A549 (cell line): Measurements from ENCODE around the gene SCNM1. TPM values are rescaled to one million over a fixed set of nuclear protein-coding genes. Genes with fewer than 3 reads are reported as not detected.

Source experiments
- ATAC-seq, 2 experiments: fragments of 200-7000 bp in 1 of 2; fragments of >200 bp in 1 of 2; cut with Nextera tagmentation in 1 of 2; cut with Tn5 transposase in 1 of 2; 3 replicates each; pipeline versions ENCODE4 v1.8.0 to v1.9.1; 2018 to 2020; ENCODE audit warnings: mild to moderate bottlenecking in 1 of 2, moderate library complexity in 1 of 2
- CTCF ChIA-PET: fragments of 300-600 bp; sonication (Branson Sonifier 250); formaldehyde crosslinking; extraction: SDS; loops from one replicate; lab custom pipeline; 2021; ENCODE audit warnings: antibody characterized with exemption, inconsistent platforms; lab: Yijun Ruan, JAX
- POLR2A ChIA-PET: fragments of 350-600 bp; formaldehyde crosslinking; extraction: SDS; loops from one replicate; lab custom pipeline; 2021; ENCODE audit warnings: antibody characterized with exemption, inconsistent platforms; lab: Yijun Ruan, JAX
- DNase-seq, 2 experiments: peaks; one replicate each; pipeline versions ENCODE4 v3.0.0 to v3.0.0-alpha.2; 2011 to 2016; ENCODE audit warnings: low read depth in 1 of 2, low spot score in 1 of 2
- FAIRE-seq: peaks from 2 replicates; lab custom pipeline; 2011; peaks lifted over from hg19 to GRCh38; lab: Jason Lieb, UNC
- H3K27ac ChIP-seq, 2 experiments: fragments of >200 bp; sonication (Bioruptor Twin); formaldehyde crosslinking; 3 replicates each; pipeline ENCODE4 v1.5.1; 2016 to 2017
- H3K4me1 ChIP-seq: fragments of >200 bp; sonication (Bioruptor Twin); formaldehyde crosslinking; 3 replicates; pipeline ENCODE4 v1.6.1; 2016
- H3K4me2 ChIP-seq: fragments of >200 bp; sonication (Bioruptor Twin); formaldehyde crosslinking; 3 replicates; pipeline ENCODE4 v1.6.1; 2016
- H3K4me3 ChIP-seq: fragments of >200 bp; sonication (Bioruptor Twin); formaldehyde crosslinking; 3 replicates; pipeline ENCODE4 v1.5.1; 2016
- H3K9me3 ChIP-seq: fragments of >200 bp; sonication (Bioruptor Twin); formaldehyde crosslinking; 3 replicates; pipeline ENCODE4 v1.6.1; 2016
- BHLHE40 ChIP-seq: IDR thresholded peaks from 2 replicates; pipeline ENCODE4 v1.6.1; 2012; ENCODE audit warnings: low read depth, low read length, inconsistent platforms
- CEBPB ChIP-seq, 2 experiments: fragments of >200 bp in 1 of 2; sonication (Bioruptor Twin) in 1 of 2; formaldehyde crosslinking in 1 of 2; IDR thresholded peaks; 2 replicates each; pipeline ENCODE4 v1.6.1; 2012 to 2016
- CHD2 ChIP-seq: fragments of 150-350 bp; IDR thresholded peaks from 2 replicates; pipeline ENCODE4 v1.6.1; 2014; ENCODE audit warnings: low read length; ENCODE audit not compliant: partially characterized antibody
- EHF ChIP-seq: fragments of 250-450 bp; sonication (Bioruptor Pico); IDR thresholded peaks from 2 replicates; pipeline ENCODE4 v1.5.0; 2020; ENCODE audit warnings: mild to moderate bottlenecking
- ESRRA ChIP-seq: fragments of 150-350 bp; IDR thresholded peaks from 2 replicates; pipeline ENCODE4 v1.6.1; 2014; ENCODE audit warnings: mild to moderate bottlenecking, low read length, borderline replicate concordance
- FOSL2 ChIP-seq, 2 experiments: fragments of 450-650 bp in 1 of 2; fragments of >200 bp in 1 of 2; sonication (Bioruptor Twin) in 1 of 2; formaldehyde crosslinking; IDR thresholded peaks; 2 replicates each; pipeline versions ENCODE4 v1.5.0 to v1.6.1; 2016 to 2020; ENCODE audit warnings: mild to moderate bottlenecking in 1 of 2, moderate library complexity in 1 of 2
- HDAC2 ChIP-seq: fragments of 200-600 bp; sonication (generic); IDR thresholded peaks from 2 replicates; pipeline ENCODE4 v1.6.1; 2016
- HOXB13 ChIP-seq: fragments of 250-450 bp; sonication (Bioruptor Pico); IDR thresholded peaks from 2 replicates; pipeline ENCODE4 v1.5.0; 2020; ENCODE audit warnings: low read depth, mild to moderate bottlenecking, moderate library complexity
- HOXB5 ChIP-seq: fragments of 250-450 bp; sonication (Bioruptor Pico); IDR thresholded peaks from 2 replicates; pipeline ENCODE4 v1.5.0; 2020; ENCODE audit warnings: mild to moderate bottlenecking, moderate library complexity
- JUN ChIP-seq, 2 experiments: fragments of >200 bp; sonication (Bioruptor Twin); formaldehyde crosslinking; IDR thresholded peaks; 2 replicates in 1 of 2; 3 replicates in 1 of 2; pipeline ENCODE4 v1.6.1; 2016 to 2017
- KDM5A ChIP-seq: fragments of 200-600 bp; sonication (generic); IDR thresholded peaks from 2 replicates; pipeline ENCODE4 v1.6.1; 2016; ENCODE audit warnings: antibody characterized with exemption, mild to moderate bottlenecking
- MAFK ChIP-seq: fragments of 450-650 bp; IDR thresholded peaks from 2 replicates; pipeline ENCODE4 v1.6.1; 2014; ENCODE audit not compliant: partially characterized antibody
- MAX ChIP-seq: IDR thresholded peaks from 2 replicates; pipeline ENCODE4 v1.6.1; 2012
- NFE2L2 ChIP-seq: fragments of 150-350 bp; conservative IDR thresholded peaks from 2 replicates; pipeline ENCODE4 v1.6.1; 2014; ENCODE audit warnings: low read length
- NR3C1 ChIP-seq: fragments of >200 bp; sonication (Bioruptor Twin); formaldehyde crosslinking; IDR thresholded peaks from 3 replicates; pipeline ENCODE4 v1.6.1; 2017
- PHF8 ChIP-seq: fragments of 200-600 bp; sonication (generic); IDR thresholded peaks from 2 replicates; pipeline ENCODE4 v1.6.1; 2016; ENCODE audit warnings: low read depth, mild to moderate bottlenecking, antibody characterized with exemption, moderate library complexity, borderline replicate concordance
- POLR2AphosphoS2 ChIP-seq: conservative IDR thresholded peaks from 2 replicates; pipeline ENCODE4 v1.6.1; 2012; ENCODE audit warnings: low read length, improper control_type of control experiment, inconsistent platforms
- RAD21 ChIP-seq, 2 experiments: fragments of >200 bp in 1 of 2; sonication (Bioruptor Twin) in 1 of 2; formaldehyde crosslinking in 1 of 2; IDR thresholded peaks in 1 of 2; conservative IDR thresholded peaks in 1 of 2; 2 replicates in 1 of 2; 3 replicates in 1 of 2; pipeline ENCODE4 v1.6.1; 2012 to 2018; ENCODE audit warnings: inconsistent platforms in 1 of 2
- RCOR1 ChIP-seq: fragments of 150-350 bp; IDR thresholded peaks from 2 replicates; pipeline ENCODE4 v1.6.1; 2014; ENCODE audit warnings: antibody characterized with exemption, low read length, low read depth
- SMC3 ChIP-seq: fragments of >200 bp; sonication (Bioruptor Twin); formaldehyde crosslinking; IDR thresholded peaks from 3 replicates; pipeline ENCODE4 v1.6.1; 2018; ENCODE audit warnings: inconsistent platforms
- SREBF2 ChIP-seq: fragments of 450-650 bp; IDR thresholded peaks from 2 replicates; pipeline ENCODE4 v1.6.1; 2014; ENCODE audit warnings: mild to moderate bottlenecking, moderate library complexity
- ZC3H11A ChIP-seq: fragments of 450-650 bp; IDR thresholded peaks from 2 replicates; pipeline ENCODE4 v1.6.1; 2014; ENCODE audit warnings: antibody characterized with exemption, mild to moderate bottlenecking
- WGBS: methylation state at CpG from one replicate; pipeline ENCODE4 v1.1.6; 2017; ENCODE audit errors: missing lambda C conversion rate; 5-methylcytosine and 5-hydroxymethylcytosine counted together
- polyA plus RNA-seq, 4 experiments: library from polyadenylated mRNA; depleted of rRNA in 3 of 4; stranded (reverse); fragments of >200 nt; fragmentation: RNase III in 1 of 4; extraction: RNeasy Plus Mini Kit Qiagen cat#74134 plus additional on column Dnase treatment in 1 of 4; gene quantifications; 2 replicates in 3 of 4; 3 replicates in 1 of 4; pipeline ENCODE4 v1.2.3, GENCODE V29; 2011 to 2017
- TF ChIP-seq, protein P1 (sequence below): fragments of >200 bp; sonication (Bioruptor Twin); formaldehyde crosslinking; IDR thresholded peaks from 2 replicates; pipeline ENCODE4 v1.6.1; 2016
- TF ChIP-seq, protein P2 (sequence below): IDR thresholded peaks from 2 replicates; pipeline ENCODE4 v1.6.1; 2012

The SCNM1 gene
- polyA plus RNA-seq, 2 of the 4 experiments (the other 2 are of a cell fraction), result 27.9 to 30.9 TPM

DNA sequence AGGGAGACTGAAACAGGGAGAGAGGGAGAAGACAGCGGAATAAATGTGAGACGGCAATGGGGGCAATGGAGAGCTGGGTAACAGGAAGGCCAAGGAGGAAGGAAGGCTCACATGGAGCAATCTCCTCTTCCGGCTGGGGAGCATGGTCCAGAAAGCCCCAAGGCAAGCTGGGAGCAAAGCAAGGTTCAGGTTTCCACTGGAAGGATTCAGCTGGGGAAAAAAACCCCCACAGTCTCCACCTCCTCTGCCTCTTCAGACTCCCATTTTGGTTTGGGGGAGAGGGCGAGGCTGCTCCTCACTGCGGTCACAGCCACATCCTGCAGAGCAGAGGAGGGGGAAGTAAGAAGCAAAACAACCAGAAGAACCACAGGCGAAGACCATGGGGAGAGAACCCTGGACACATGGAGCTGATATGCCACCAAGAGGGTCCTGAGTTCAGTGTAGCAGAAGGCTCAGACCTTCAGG is 8.8 kb upstream of the SCNM1 start:
- Histone ChIP-seq H3K9me3 (no peaks in the 10 kb centered on the region), H3K4me1 (no peaks in the 10 kb centered on the region), H3K4me2 (no peak overlapping the region), H3K27ac (no peak overlapping the region), H3K4me3 (no peak overlapping the region)
- ChIA-PET POLR2A (interaction anchor here (0.5 kb wide), 1 partner anchor 87 kb away, joined by 4 read pairs; the partner anchor contains the start of gene GABPB2), CTCF (interaction anchor here (0.6 to 7.0 kb wide), 25 partner anchors 8 to 692 kb away, joined by 3 to 132 read pairs (median 4); partner anchors contain the start of genes BNIPL, GABPB2, LYSMD1 and MLLT11)
- ATAC-seq (no peak), DNase-seq (no peak), FAIRE-seq (no peak)
- WGBS, result 93% methylated on average over 6 of the region's 6 CpGs
- TF ChIP-seq RAD21 (conservative IDR thresholded peaks at IDR 0.05 in 1 of 2, IDR thresholded peaks at IDR 0.05 in 1 of 2), result no peak
- TF ChIP-seq BHLHE40, result no peak
- no peak for TF ChIP-seq FOSL2 (IDR thresholded peaks at IDR 0.05)
- no peak for TF ChIP-seq FOSL2 (CRISPR knock-in tag; IDR thresholded peaks at IDR 0.05)
- TF ChIP-seq HOXB5 (CRISPR knock-in tag), result no peak
- no peak for TF ChIP-seq JUN (IDR thresholded peaks at IDR 0.05)
- TF ChIP-seq SMC3, result no peak
- no peak for TF ChIP-seq ZC3H11A
- no peak for TF ChIP-seq MAFK
- no peak for TF ChIP-seq SREBF2
- TF ChIP-seq CEBPB (IDR thresholded peaks at IDR 0.05), result no peak
- no peak for TF ChIP-seq ESRRA
- TF ChIP-seq, protein P1, sequence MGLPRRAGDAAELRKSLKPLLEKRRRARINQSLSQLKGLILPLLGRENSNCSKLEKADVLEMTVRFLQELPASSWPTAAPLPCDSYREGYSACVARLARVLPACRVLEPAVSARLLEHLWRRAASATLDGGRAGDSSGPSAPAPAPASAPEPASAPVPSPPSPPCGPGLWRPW, result no peak
- no peak for TF ChIP-seq EHF (CRISPR knock-in tag)
- no peak for TF ChIP-seq HDAC2

GRCh38 chr1:151158326-151158725 is 7.6 kb upstream of the SCNM1 start:
- no peak for TF ChIP-seq RCOR1
- TF ChIP-seq NR3C1, result no peak
- TF ChIP-seq EHF (CRISPR knock-in tag), result no peak
- TF ChIP-seq, protein P2, sequence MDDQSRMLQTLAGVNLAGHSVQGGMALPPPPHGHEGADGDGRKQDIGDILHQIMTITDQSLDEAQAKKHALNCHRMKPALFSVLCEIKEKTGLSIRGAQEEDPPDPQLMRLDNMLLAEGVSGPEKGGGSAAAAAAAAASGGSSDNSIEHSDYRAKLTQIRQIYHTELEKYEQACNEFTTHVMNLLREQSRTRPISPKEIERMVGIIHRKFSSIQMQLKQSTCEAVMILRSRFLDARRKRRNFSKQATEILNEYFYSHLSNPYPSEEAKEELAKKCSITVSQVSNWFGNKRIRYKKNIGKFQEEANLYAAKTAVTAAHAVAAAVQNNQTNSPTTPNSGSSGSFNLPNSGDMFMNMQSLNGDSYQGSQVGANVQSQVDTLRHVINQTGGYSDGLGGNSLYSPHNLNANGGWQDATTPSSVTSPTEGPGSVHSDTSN, result no peak
- TF ChIP-seq SMC3, result no peak
- no peak for TF ChIP-seq HDAC2
- TF ChIP-seq ZC3H11A, result no peak
- no peak for TF ChIP-seq KDM5A
- TF ChIP-seq PHF8, result no peak
- no peak for TF ChIP-seq CHD2
- TF ChIP-seq, protein P1, result no peak
- no peak for TF ChIP-seq POLR2AphosphoS2
- no peak for TF ChIP-seq BHLHE40
- no peak for TF ChIP-seq NFE2L2
- TF ChIP-seq HOXB13 (CRISPR knock-in tag), result no peak
- no peak for TF ChIP-seq MAX
- no peak overlapping the region for H3K4me3 ChIP-seq
- ATAC-seq (no peak), FAIRE-seq (no peak), DNase-seq (no peak)
- ChIA-PET POLR2A (no interaction called here), CTCF (interaction anchor here (1.0 to 7.0 kb wide), 3 partner anchors 58 to 134 kb away, joined by 3 to 132 read pairs (median 22); no protein-coding TSS in a partner anchor)
- no peak overlapping the region for H3K27ac ChIP-seq
- no peak overlapping the region for H3K4me2 ChIP-seq
- no peaks in the 10 kb centered on the region for H3K9me3 ChIP-seq
- 94% methylated on average over 5 of the region's 5 CpGs for WGBS
- H3K4me1 ChIP-seq, result no peaks in the 10 kb centered on the region
